ENCODE measurements around the gene SFTPB.
"Not testable (repeated sequence)": the region's sequence is repeated elsewhere in the genome, so short reads cannot be mapped to it uniquely, and the experiment has no call there.

SFTPB gene

GRCh38 chr2:85668009-85668856 is at the start of gene SFTPB:
Gene SFTPB (minus strand): TSS chr2:85668199. CDS start chr2:85668183, 16 bp downstream.
- no peak for DNase-seq (ENCODE audit: low spot score)

GRCh38 chr2:85717308-85718008 is 49.5 kb upstream of the SFTPB start:
- no peak for DNase-seq (ENCODE audit: low spot score)

- no peak for DNase-seq (ENCODE audit: low spot score)
Measured at GRCh38 chr2:85716346-85716914, 48.4 kb upstream of the SFTPB start.

GRCh38 chr2:85714841-85715240 is 46.8 kb upstream of the SFTPB start:
- DNase-seq (ENCODE audit: low spot score), result no peak

GRCh38 chr2:85714421-85714820 is 46.4 kb upstream of the SFTPB start:
- DNase-seq (ENCODE audit: low spot score), result not testable (repeated sequence)

GRCh38 chr2:85713836-85714235 is 45.8 kb upstream of the SFTPB start:
- no peak for DNase-seq (ENCODE audit: low spot score)

- no peak for DNase-seq (ENCODE audit: low spot score)
Measured at GRCh38 chr2:85712849-85713612, 45.0 kb upstream of the SFTPB start.

- no peak for DNase-seq (ENCODE audit: low spot score)
Measured at GRCh38 chr2:85712336-85712735, 44.3 kb upstream of the SFTPB start.

- DNase-seq (ENCODE audit: low spot score), result no peak
Measured at GRCh38 chr2:85711578-85712060, 43.6 kb upstream of the SFTPB start.

GRCh38 chr2:85710687-85711577 is 42.9 kb upstream of the SFTPB start:
- DNase-seq (ENCODE audit: low spot score), result no peak

GRCh38 chr2:85709401-85709811 is 41.4 kb upstream of the SFTPB start:
- no peak for DNase-seq (ENCODE audit: low spot score)

GRCh38 chr2:85708641-85709040 is 40.6 kb upstream of the SFTPB start:
- DNase-seq (ENCODE audit: low spot score), result no peak

GRCh38 chr2:85707304-85707703 is 39.3 kb upstream of the SFTPB start:
- peak; percentile 77 for DNase-seq (ENCODE audit: low spot score)

- peak; percentile 61 for DNase-seq (ENCODE audit: low spot score)
Measured at GRCh38 chr2:85706599-85707296, 38.7 kb upstream of the SFTPB start.

GRCh38 chr2:85706063-85706462 is 38.1 kb upstream of the SFTPB start:
- DNase-seq (ENCODE audit: low spot score), result no peak

- DNase-seq (ENCODE audit: low spot score), result no peak
Measured at GRCh38 chr2:85705680-85706039, 37.7 kb upstream of the SFTPB start.

GRCh38 chr2:85704800-85705679 is 37.0 kb upstream of the SFTPB start:
- DNase-seq (ENCODE audit: low spot score), result no peak

- no peak for DNase-seq (ENCODE audit: low spot score)
Measured at GRCh38 chr2:85704038-85704437, 36.0 kb upstream of the SFTPB start.

- no peak for DNase-seq (ENCODE audit: low spot score)
Measured at GRCh38 chr2:85703329-85703728, 35.3 kb upstream of the SFTPB start.

Measured in globus pallidus (tissue), 1 donor.